ENCODE results near the gene GRB10.

DNA sequence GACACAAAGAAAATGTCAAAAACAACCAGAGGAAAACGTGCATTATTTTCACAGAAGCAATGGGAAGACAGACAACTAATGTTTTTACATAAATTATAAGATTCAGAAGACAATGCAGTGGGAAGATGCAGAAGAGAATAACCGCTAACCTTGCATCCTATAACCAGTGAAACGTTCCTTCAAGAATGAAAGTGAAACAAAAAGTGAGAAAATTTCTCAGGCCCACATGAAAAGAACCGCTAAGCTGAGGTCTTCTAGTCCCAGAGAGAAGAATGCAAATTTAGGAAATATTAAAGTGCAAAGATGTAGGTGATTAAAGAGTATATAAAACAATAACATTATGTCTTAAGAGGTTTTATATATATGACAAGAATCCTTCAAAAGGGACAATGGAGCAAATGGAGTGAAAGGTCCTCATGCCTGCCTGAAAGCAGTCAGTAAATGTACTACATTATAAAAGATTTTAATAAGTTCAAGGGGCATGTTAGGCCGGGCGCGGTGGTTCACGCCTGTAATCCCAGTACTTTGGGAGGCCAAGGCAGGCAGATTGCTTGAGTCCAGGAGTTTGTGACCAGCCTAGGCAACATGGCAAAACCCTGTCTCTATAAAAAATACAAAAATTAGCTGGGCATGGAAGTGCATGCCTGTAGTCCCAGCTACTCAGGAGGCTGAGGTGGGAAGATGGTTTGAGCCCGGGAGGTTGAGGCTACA, 174.3 kb downstream of the GRB10 start:
- no peak for TF ChIP-seq ZNF384 (IDR thresholded peaks at IDR 0.05)
- TF ChIP-seq FOXK2 (IDR thresholded peaks at IDR 0.05) = no peak
- no peak for TF ChIP-seq BHLHE40 (IDR thresholded peaks at IDR 0.05; ENCODE audit: borderline replicate concordance)
- no peak for TF ChIP-seq FOXM1 (IDR thresholded peaks at IDR 0.05; ENCODE audit: borderline replicate concordance)
- no peak for TF ChIP-seq ELF4 (IDR thresholded peaks at IDR 0.05)
- TF ChIP-seq FOXA1 (IDR thresholded peaks at IDR 0.05) = no peak
- no peak for TF ChIP-seq TARDBP (IDR thresholded peaks at IDR 0.05)
- TF ChIP-seq HDGF (IDR thresholded peaks at IDR 0.05; ENCODE audit: borderline replicate concordance) = no peak
- TF ChIP-seq SP1 (IDR thresholded peaks at IDR 0.05) = no peak
